GM18526 (cell line): ENCODE measurements around the gene SERTAD3.

ENCODE experiments used
- POLR2A ChIP-seq: IDR thresholded peaks from 3 replicates; pipeline ENCODE4 v1.6.1; 2011; ENCODE audit not compliant: insufficient read length; ENCODE audit errors: extremely low read depth

The SERTAD3 gene

DNA sequence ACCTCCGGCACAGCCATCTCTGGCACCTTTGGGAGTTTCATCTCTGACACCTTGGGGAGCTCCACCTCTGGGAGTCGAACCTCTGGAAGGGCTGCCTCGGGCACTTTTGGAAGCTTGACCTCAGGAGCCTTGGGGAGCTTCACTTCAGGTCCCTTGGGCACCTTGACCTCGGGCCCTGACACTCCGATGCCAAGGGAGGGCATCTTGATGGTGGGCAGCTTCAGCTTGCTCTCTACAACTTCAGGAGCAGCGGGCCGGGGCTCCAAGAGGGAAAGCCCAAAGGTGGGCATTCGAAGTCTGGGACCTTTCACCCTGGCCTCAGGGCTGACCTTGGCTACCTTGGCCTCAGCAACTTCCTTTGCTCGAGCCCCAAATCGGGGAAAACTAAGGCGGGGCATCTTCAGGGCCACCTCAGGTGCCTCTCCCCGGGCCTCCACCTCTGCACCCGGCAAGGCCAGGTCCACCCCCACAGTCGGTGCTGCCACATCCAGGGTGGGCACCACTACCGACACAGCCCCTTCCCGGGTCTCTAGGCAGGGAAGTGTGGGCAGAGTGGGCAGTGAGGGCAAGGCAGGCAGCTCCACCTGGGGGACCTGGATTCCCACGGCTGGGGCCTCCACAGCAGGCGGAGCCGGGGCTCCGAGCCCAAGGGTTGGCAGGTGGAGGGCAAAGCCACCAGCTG, 47.1 kb downstream of the SERTAD3 start:
- TF ChIP-seq POLR2A: no peak

DNA sequence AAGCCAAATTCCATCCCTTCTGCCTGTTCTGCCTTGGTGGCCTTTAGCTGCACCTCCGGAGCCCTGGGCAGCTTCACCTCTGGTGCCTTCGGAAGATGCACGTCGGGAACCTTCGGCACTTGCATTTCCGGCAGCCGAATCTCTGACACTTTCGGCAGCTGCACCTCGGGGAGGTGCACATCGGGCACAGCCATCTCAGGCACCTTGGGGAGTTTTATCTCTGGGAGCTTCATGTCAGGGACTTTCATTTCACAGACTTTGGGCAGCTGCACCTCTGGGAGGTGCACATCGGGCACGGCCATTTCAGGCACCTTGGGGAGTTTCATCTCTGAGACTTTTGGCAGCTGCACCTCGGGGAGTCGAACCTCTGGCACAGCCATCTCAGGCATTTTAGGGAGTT, 48.2 kb downstream of the SERTAD3 start:
- TF ChIP-seq POLR2A: no peak

DNA sequence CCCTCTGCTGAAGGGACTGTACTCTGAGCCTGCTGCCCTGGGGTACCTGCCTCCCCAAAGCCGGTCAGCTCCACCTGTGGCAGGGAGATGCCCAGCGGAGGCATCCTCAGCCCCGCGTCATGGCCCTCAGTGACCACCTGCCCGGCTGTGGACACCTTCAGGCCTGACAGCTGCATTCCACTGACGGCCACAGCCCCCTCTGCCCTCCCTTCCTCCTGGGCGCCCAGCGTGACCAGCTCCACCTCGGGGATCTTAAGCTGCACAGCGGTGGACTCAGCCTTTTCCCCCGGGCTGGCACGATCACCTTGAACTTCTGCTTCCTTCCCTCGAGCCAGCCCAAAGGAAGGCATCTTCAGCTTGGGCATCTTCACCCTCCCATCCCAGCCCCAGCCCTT, 49.3 kb downstream of the SERTAD3 start:
- no peak for TF ChIP-seq POLR2A

DNA sequence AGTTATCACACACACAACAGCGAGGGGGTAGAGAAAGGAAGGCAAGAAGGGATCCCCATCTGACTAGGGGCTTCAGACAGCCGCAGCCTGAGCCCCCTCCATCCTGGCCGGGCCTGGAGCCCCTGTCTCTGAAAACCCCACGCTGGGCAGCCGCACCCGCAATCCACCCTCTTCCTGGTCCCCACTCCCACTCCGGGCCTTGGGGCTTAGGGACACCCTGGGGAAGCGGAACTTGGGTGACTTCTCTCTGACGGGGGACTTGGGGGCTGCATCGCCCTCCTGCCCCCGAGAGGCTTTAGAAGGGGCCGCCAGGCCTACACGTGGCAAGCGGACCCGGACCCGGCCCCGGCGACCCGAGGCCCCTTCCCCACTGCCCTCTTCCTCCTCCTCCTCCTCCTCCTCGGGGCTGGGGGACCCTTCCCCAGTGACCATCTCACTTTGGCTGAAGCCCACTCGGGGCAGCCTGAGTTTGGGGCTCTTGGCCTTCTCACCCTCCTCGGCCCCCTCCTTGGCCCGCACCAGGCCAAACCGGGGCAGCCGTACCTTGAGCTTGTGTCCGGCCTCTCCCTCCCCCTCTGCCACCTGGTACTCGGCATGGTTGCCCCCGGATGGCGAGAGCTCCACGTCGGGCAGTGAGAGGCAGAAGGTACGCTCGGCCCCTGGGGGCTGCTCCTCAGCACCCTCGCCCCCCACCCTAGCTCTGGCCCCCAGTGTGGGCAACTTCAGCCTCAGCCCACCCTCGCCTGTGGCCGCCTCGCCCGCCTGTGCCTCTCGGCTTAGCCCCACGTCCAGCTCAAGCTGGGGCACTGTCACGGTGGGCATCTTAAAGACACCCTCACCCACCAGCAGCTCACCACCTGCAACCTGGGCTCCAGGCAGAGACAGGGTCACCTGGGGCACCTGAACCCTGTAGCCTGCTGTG, 50.0 kb downstream of the SERTAD3 start:
- no peak for TF ChIP-seq POLR2A

GRCh38 chr19:40392894-40393517, 51.1 kb downstream of the SERTAD3 start:
- TF ChIP-seq POLR2A: no peak

- no peak for TF ChIP-seq POLR2A
These were observed 52.0 kb downstream of the SERTAD3 start for GRCh38 chr19:40392123-40392522.
